ENCODE measurements around the gene CRB2. TPM values are rescaled to one million over a fixed set of nuclear protein-coding genes. Genes with fewer than 3 reads are reported as not detected.

Gene CRB2
- total and polyA plus RNA-seq, 2 experiments from 2014 or later = 5.5 to 7.0 TPM

DNA sequence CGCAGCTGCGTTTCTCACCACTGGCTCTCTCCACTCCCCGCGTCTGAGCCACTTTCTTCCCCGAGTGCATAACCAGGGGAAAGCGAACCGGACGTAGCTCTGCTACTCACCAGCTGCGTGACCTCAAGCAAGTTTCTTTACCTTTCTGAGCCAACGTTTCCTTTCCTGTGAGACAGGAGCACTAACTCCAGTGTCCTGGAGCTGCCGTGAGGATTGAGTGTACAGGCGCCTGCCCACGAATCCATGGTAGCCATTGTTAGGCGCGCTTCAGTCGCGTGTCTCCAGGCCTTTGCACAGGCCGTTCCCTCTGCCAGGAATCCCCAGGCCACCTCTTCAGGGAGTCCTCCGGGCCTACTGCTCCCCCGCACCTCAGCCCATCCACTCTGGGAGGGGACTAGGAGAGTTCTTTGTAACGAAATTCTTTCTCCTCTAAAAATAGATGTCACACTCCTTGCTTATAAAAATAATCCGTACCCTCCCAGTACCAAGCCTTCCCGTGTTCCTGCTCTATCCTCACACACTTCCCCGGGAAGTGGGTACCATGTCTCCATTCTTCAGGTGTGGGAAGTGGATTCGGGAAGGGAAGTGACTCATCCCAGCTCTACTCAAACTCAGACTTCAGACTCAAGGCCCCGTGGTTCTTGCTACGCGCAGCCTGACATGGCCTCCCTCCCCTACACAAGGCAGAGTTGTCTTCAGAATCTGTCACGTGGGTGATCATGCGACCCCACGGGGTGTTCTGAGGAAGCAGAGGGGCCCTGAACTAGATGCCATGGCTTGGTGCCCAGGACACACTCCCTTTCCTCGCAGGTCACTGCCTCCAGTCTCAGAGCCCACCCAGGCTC is 16.1 kb upstream of the CRB2 start:
- no peaks in the 10 kb centered on the region for H3K79me2 ChIP-seq
- TF ChIP-seq EZH2phosphoT487 (IDR thresholded peaks at IDR 0.05; ENCODE audit: low read depth, severe bottlenecking, unreplicated experiment) = no peak
- TF ChIP-seq, protein P1, sequence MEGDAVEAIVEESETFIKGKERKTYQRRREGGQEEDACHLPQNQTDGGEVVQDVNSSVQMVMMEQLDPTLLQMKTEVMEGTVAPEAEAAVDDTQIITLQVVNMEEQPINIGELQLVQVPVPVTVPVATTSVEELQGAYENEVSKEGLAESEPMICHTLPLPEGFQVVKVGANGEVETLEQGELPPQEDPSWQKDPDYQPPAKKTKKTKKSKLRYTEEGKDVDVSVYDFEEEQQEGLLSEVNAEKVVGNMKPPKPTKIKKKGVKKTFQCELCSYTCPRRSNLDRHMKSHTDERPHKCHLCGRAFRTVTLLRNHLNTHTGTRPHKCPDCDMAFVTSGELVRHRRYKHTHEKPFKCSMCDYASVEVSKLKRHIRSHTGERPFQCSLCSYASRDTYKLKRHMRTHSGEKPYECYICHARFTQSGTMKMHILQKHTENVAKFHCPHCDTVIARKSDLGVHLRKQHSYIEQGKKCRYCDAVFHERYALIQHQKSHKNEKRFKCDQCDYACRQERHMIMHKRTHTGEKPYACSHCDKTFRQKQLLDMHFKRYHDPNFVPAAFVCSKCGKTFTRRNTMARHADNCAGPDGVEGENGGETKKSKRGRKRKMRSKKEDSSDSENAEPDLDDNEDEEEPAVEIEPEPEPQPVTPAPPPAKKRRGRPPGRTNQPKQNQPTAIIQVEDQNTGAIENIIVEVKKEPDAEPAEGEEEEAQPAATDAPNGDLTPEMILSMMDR (IDR thresholded peaks at IDR 0.05; ENCODE audit: poor library complexity) = no peak
- TF ChIP-seq EZH2 (IDR thresholded peaks at IDR 0.05; ENCODE audit: borderline replicate concordance) = no peak
- no peak overlapping the region for H3K4me2 ChIP-seq
- peaks cover 24% of the 10 kb centered on the region for H3K4me1 ChIP-seq (ENCODE audit: insufficient read depth)
- no peaks in the 10 kb centered on the region for H3K9me3 ChIP-seq (ENCODE audit: low read depth)
- no peak overlapping the region for H2AFZ ChIP-seq
- no peak for DNase-seq (ENCODE audit: low spot score)
- no peaks in the 10 kb centered on the region for H3K36me3 ChIP-seq (replicated peaks; ENCODE audit: insufficient read depth, low read depth)
- H3K4me3 ChIP-seq = no peak overlapping the region
- H3K9me2 ChIP-seq (replicated peaks; ENCODE audit: insufficient read depth) = no peaks in the 10 kb centered on the region
- H4K20me1 ChIP-seq (ENCODE audit: insufficient read depth, poor library complexity, severe bottlenecking) = no peaks in the 10 kb centered on the region
- H3K27ac ChIP-seq = no peak overlapping the region
- no peaks in the 10 kb centered on the region for H3K27me3 ChIP-seq
- WGBS (ENCODE audit: low lambda C conversion rate, missing lambda C conversion rate) = 83% methylated on average over 32 of the region's 32 CpGs

DNA sequence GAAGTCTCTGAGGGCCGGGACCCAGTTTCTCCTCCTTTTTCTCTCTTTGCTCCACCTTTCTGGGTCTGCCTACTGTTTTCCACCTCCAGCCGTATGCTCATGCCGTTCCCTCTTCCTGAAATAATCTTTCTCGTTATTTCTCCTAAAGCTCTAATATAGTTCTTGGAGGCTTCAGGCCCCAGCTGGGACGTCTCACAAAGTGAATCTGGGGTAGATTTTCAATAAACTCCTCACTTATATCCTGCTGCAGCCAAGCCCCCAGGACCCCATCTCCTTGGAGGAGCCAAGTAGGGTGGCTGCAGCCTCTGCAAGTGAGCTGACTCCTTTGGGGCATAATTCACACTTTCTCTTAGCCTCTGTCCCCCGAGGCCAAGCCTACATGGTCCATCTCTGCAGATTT is 14.2 kb upstream of the CRB2 start:
- H2AFZ ChIP-seq = no peak overlapping the region
- H3K9me3 ChIP-seq (ENCODE audit: low read depth) = no peaks in the 10 kb centered on the region
- DNase-seq (ENCODE audit: low spot score) = no peak
- no peak overlapping the region for H3K27ac ChIP-seq
- no peaks in the 10 kb centered on the region for H3K9me2 ChIP-seq (replicated peaks; ENCODE audit: insufficient read depth)
- 82% methylated on average over 6 of the region's 6 CpGs for WGBS (ENCODE audit: low lambda C conversion rate, missing lambda C conversion rate)
- no peak overlapping the region for H3K4me3 ChIP-seq
- H3K27me3 ChIP-seq = no peaks in the 10 kb centered on the region
- TF ChIP-seq EZH2phosphoT487 (IDR thresholded peaks at IDR 0.05; ENCODE audit: low read depth, severe bottlenecking, unreplicated experiment) = no peak
- no peak for TF ChIP-seq EZH2 (IDR thresholded peaks at IDR 0.05; ENCODE audit: borderline replicate concordance)
- TF ChIP-seq, protein P1 (IDR thresholded peaks at IDR 0.05; ENCODE audit: poor library complexity) = no peak
- H3K79me2 ChIP-seq = no peaks in the 10 kb centered on the region
- H4K20me1 ChIP-seq (ENCODE audit: insufficient read depth, poor library complexity, severe bottlenecking) = no peaks in the 10 kb centered on the region
- no peaks in the 10 kb centered on the region for H3K36me3 ChIP-seq (replicated peaks; ENCODE audit: insufficient read depth, low read depth)
- H3K4me1 ChIP-seq (ENCODE audit: insufficient read depth) = peaks cover 16% of the 10 kb centered on the region
- no peak overlapping the region for H3K4me2 ChIP-seq

DNA sequence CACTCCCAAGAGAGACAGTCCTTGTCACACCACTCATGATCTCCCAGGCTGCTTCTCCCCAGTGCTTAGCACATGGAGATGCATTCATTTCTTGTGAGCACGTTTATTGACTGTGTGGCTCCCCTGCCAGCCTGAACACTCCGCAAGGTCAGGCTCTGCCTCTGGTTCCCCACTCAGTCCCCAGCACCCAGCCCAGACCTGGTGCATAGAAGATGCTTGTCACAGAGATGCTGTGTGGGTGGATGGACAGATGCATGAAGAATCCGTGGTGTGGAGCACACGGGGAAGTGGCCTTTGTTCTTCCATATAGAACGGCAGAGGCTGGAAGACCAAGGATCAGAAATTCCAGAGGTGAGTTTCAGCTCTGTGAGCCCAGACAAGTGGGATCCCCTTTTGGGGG is 13.8 kb upstream of the CRB2 start:
- Histone ChIP-seq H2AFZ (no peak overlapping the region), H3K9me3 (ENCODE audit: low read depth) (no peaks in the 10 kb centered on the region), H4K20me1 (ENCODE audit: insufficient read depth, poor library complexity, severe bottlenecking) (no peaks in the 10 kb centered on the region), H3K4me3 (no peak overlapping the region), H3K4me2 (no peak overlapping the region), H3K36me3 (replicated peaks; ENCODE audit: insufficient read depth, low read depth) (no peaks in the 10 kb centered on the region), H3K4me1 (ENCODE audit: insufficient read depth) (peaks cover 14% of the 10 kb centered on the region), H3K79me2 (no peaks in the 10 kb centered on the region), H3K9me2 (replicated peaks; ENCODE audit: insufficient read depth) (no peaks in the 10 kb centered on the region), H3K27ac (no peak overlapping the region), H3K27me3 (no peaks in the 10 kb centered on the region)
- no peak for DNase-seq (ENCODE audit: low spot score)
- no peak for TF ChIP-seq EZH2 (IDR thresholded peaks at IDR 0.05; ENCODE audit: borderline replicate concordance)
- TF ChIP-seq, protein P1 (IDR thresholded peaks at IDR 0.05; ENCODE audit: poor library complexity) = no peak
- no peak for TF ChIP-seq EZH2phosphoT487 (IDR thresholded peaks at IDR 0.05; ENCODE audit: low read depth, severe bottlenecking, unreplicated experiment)
- 88% methylated on average over 5 of the region's 5 CpGs for WGBS (ENCODE audit: low lambda C conversion rate, missing lambda C conversion rate)
